GM10266 (cell line): Measurements from ENCODE around the gene MINDY1.

ENCODE experiments used
- DNase-seq: peaks from one replicate; pipeline ENCODE4 v3.0.0; 2012; ENCODE audit errors: extremely low spot score
- CTCF ChIP-seq: IDR thresholded peaks from 2 replicates; pipeline ENCODE4 v1.5.1; 2012; ENCODE audit warnings: mild to moderate bottlenecking, low read depth; ENCODE audit not compliant: control insufficient read depth, insufficient read depth; ENCODE audit errors: missing control alignments

The MINDY1 gene

GRCh38 chr1:151005729-151006319 lies 878 bp downstream of the MINDY1 start:
- no peak for DNase-seq
- no peak for TF ChIP-seq CTCF

- no peak for DNase-seq
- TF ChIP-seq CTCF: no peak
Measured at GRCh38 chr1:151003180-151003579, 3.5 kb downstream of the MINDY1 start.

GRCh38 chr1:151002611-151003010 lies 4.1 kb downstream of the MINDY1 start:
- no peak for TF ChIP-seq CTCF
- no peak for DNase-seq

GRCh38 chr1:151002051-151002450 lies 4.7 kb downstream of the MINDY1 start:
- DNase-seq: no peak
- no peak for TF ChIP-seq CTCF

GRCh38 chr1:151001602-151002001 lies 5.1 kb downstream of the MINDY1 start:
- DNase-seq: no peak
- TF ChIP-seq CTCF: no peak

GRCh38 chr1:151000408-151000807 lies 6.3 kb downstream of the MINDY1 start:
- no peak for TF ChIP-seq CTCF
- DNase-seq: no peak

GRCh38 chr1:150999926-151000325 lies 6.8 kb downstream of the MINDY1 start:
- no peak for TF ChIP-seq CTCF
- no peak for DNase-seq
